NCI-H2227 treated with DMSO at 0.1 percent for 48 hours (cell line): ENCODE measurements around the gene CNN2.
A peak's percentile ranks its signal among the peaks of the same experiment; 100 is the strongest.

ENCODE experiments used
- DNase-seq: peaks from one replicate; lab custom pipeline; 2025; lab: John Stamatoyannopoulos, UW

The CNN2 gene

GRCh38 chr19:1081301-1082164 is 55.1 kb downstream of the CNN2 start:
- no peak for DNase-seq

- DNase-seq, result peak; percentile 73
These were observed 55.9 kb downstream of the CNN2 start for GRCh38 chr19:1082165-1082927.

- DNase-seq, result no peak
These were observed 56.8 kb downstream of the CNN2 start for GRCh38 chr19:1082928-1083816.

- DNase-seq, result no peak
These were observed 57.8 kb downstream of the CNN2 start for GRCh38 chr19:1084024-1084868.

GRCh38 chr19:1085053-1085658 is 58.7 kb downstream of the CNN2 start:
- DNase-seq, result no peak

- no peak for DNase-seq
These were observed 59.5 kb downstream of the CNN2 start for GRCh38 chr19:1085676-1086442.

GRCh38 chr19:1086613-1087012 is 60.2 kb downstream of the CNN2 start:
- DNase-seq, result no peak

- no peak for DNase-seq
These were observed 61.5 kb downstream of the CNN2 start for GRCh38 chr19:1087813-1088415.

GRCh38 chr19:1088416-1089010 is 62.1 kb downstream of the CNN2 start:
- no peak for DNase-seq
